GM12878 (cell line): ENCODE results near the gene SMC3. TPM values are rescaled to one million over a fixed set of nuclear protein-coding genes. Genes with fewer than 3 reads are reported as not detected.

Source experiments
- ASH2L ChIP-seq: fragments of 300-600, 200-600 bp; sonication (generic); IDR thresholded peaks from 2 replicates; pipeline ENCODE4 v1.6.1; 2017; ENCODE audit warnings: low read depth, mild to moderate bottlenecking, borderline replicate concordance
- BMI1 ChIP-seq: fragments of 450-650 bp; IDR thresholded peaks from 2 replicates; pipeline ENCODE4 v1.6.1; 2016; ENCODE audit warnings: mild to moderate bottlenecking, moderate library complexity, borderline replicate concordance
- BRCA1 ChIP-seq: IDR thresholded peaks from 2 replicates; pipeline ENCODE4 v1.6.1; 2011; ENCODE audit warnings: low read depth, low read length, improper control_type of control experiment
- DPF2 ChIP-seq: fragments of 450-650 bp; IDR thresholded peaks from 2 replicates; pipeline ENCODE4 v1.6.1; 2017; ENCODE audit warnings: mild to moderate bottlenecking
- E2F4 ChIP-seq: IDR thresholded peaks from 2 replicates; pipeline ENCODE4 v1.6.1; 2012; ENCODE audit warnings: low read depth, low read length, improper control_type of control experiment
- FOXM1 ChIP-seq: IDR thresholded peaks from 2 replicates; pipeline ENCODE4 v1.6.1; 2012; ENCODE audit warnings: low read depth, mild to moderate bottlenecking, inconsistent platforms, low read length, moderate library complexity
- HDGF ChIP-seq: fragments of 450-650 bp; IDR thresholded peaks from 2 replicates; pipeline ENCODE4 v1.6.1; 2016; ENCODE audit warnings: antibody characterized with exemption
- IRF4 ChIP-seq: IDR thresholded peaks from 2 replicates; pipeline ENCODE4 v1.6.1; 2011; ENCODE audit warnings: low read depth, low read length
- MEF2B ChIP-seq: fragments of 450-650 bp; IDR thresholded peaks from 2 replicates; pipeline ENCODE4 v1.6.1; 2018; ENCODE audit warnings: mild to moderate bottlenecking, moderate library complexity; ENCODE audit not compliant: partially characterized antibody, poor library complexity, severe bottlenecking
- NBN ChIP-seq: fragments of 450-650 bp; IDR thresholded peaks from 2 replicates; pipeline ENCODE4 v1.6.1; 2016
- SKIL ChIP-seq: fragments of 450-650 bp; IDR thresholded peaks from 2 replicates; pipeline ENCODE4 v1.6.1; 2017; ENCODE audit warnings: mild to moderate bottlenecking, low read depth, inconsistent platforms; ENCODE audit not compliant: poor library complexity, severe bottlenecking
- SMAD1 ChIP-seq: fragments of 450-650 bp; IDR thresholded peaks from 2 replicates; pipeline ENCODE4 v1.6.1; 2018; ENCODE audit warnings: mild to moderate bottlenecking, low read depth; ENCODE audit not compliant: partially characterized antibody
- SMAD5 ChIP-seq: IDR thresholded peaks from 2 replicates; pipeline ENCODE4 v1.6.1; 2016; ENCODE audit warnings: antibody characterized with exemption, low read depth
- SMC3 ChIP-seq: IDR thresholded peaks from 2 replicates; pipeline ENCODE4 v1.6.1; 2011; ENCODE audit warnings: low read length, improper control_type of control experiment, borderline replicate concordance
- SP1 ChIP-seq: IDR thresholded peaks from one replicate; pipeline ENCODE4 v1.6.1; 2011; ENCODE audit warnings: low read depth, low read length
- SREBF1 ChIP-seq: IDR thresholded peaks from 2 replicates; pipeline ENCODE4 v1.6.1; 2012; ENCODE audit warnings: mild to moderate bottlenecking, low read length
- STAT1 ChIP-seq: fragments of 450-650 bp; conservative IDR thresholded peaks from 2 replicates; pipeline ENCODE4 v1.6.1; 2014; ENCODE audit warnings: antibody characterized with exemption, mild to moderate bottlenecking
- SUPT20H ChIP-seq: IDR thresholded peaks from 2 replicates; pipeline ENCODE4 v1.6.1; 2011; ENCODE audit warnings: low read depth, mild to moderate bottlenecking, low read length, moderate library complexity, borderline replicate concordance; ENCODE audit not compliant: control insufficient read depth
- SUZ12 ChIP-seq: fragments of 200-600 bp; sonication (generic); IDR thresholded peaks from one replicate; pipeline ENCODE4 v1.6.1; 2018; ENCODE audit warnings: antibody characterized with exemption, mild to moderate bottlenecking; ENCODE audit not compliant: unreplicated experiment
- TAF1 ChIP-seq: IDR thresholded peaks from 2 replicates; pipeline ENCODE4 v1.6.1; 2011; ENCODE audit warnings: mild to moderate bottlenecking, low read depth, low read length, borderline replicate concordance
- TCF3 ChIP-seq: IDR thresholded peaks from 2 replicates; pipeline ENCODE4 v1.6.1; 2012; ENCODE audit warnings: low read depth, mild to moderate bottlenecking, low read length, borderline replicate concordance; ENCODE audit not compliant: insufficient read depth
- YBX1 ChIP-seq: fragments of 450-650 bp; IDR thresholded peaks from 2 replicates; pipeline ENCODE4 v1.6.1; 2016; ENCODE audit warnings: antibody characterized with exemption
- ZNF207 ChIP-seq: fragments of 450-650 bp; IDR thresholded peaks from 2 replicates; pipeline ENCODE4 v1.6.1; 2014; ENCODE audit warnings: antibody characterized with exemption, mild to moderate bottlenecking, borderline replicate concordance
- ZNF687 ChIP-seq: fragments of 450-650 bp; IDR thresholded peaks from 2 replicates; pipeline ENCODE4 v1.6.1; 2017; ENCODE audit warnings: mild to moderate bottlenecking, moderate library complexity
- ZSCAN29 ChIP-seq: fragments of 450-650 bp; IDR thresholded peaks from 2 replicates; pipeline ENCODE4 v1.6.1; 2017; ENCODE audit warnings: mild to moderate bottlenecking, moderate library complexity
- polyA plus RNA-seq, 11 experiments: library from polyadenylated mRNA; depleted of rRNA in 4 of 11; unstranded in 6 of 11; stranded (reverse) in 5 of 11; fragments of >200 nt; fragmentation: Nextera tagmentation in 4 of 11; fragmentation: Illumina TruSeq in 1 of 11; extraction: Ambion mirVana in 4 of 11; extraction: Trizol in 1 of 11; gene quantifications; 1 replicate in 1 of 11; 2 replicates in 10 of 11; pipeline versions ENCODE4 v1.2.1 to v1.2.3, GENCODE V29; 2011 to 2016; ENCODE audit warnings: inconsistent platforms in 2 of 11, missing spikeins in 2 of 11, low read depth in 1 of 11
- total RNA-seq, 4 experiments: library from RNA; depleted of rRNA in 3 of 4; stranded (reverse); fragments of >200 nt in 3 of 4; fragmentation: Illumina TruSeq in 1 of 4; extraction: Trizol in 1 of 4; gene quantifications; 2 replicates each; pipeline versions ENCODE4 v1.2.1 to v1.2.3, GENCODE V29; 2013 to 2021

Gene SMC3
- total and polyA plus RNA-seq, 10 of the 15 experiments (the other 5 are each of a cell fraction or from before 2014, with no cell fraction given): 30.4 to 123 (median 48.3) TPM

- peak; percentile 26 for TF ChIP-seq MEF2B
- TF ChIP-seq BMI1: no peak
- no peak for TF ChIP-seq HDGF
- TF ChIP-seq ZNF687: peak; percentile 60
- peak; percentile 99 for TF ChIP-seq SKIL
- TF ChIP-seq TCF3: no peak
- TF ChIP-seq BRCA1: peak; percentile 44; the same call in 1 of the 2 replicates
- no peak for TF ChIP-seq YBX1
- peak; percentile 76; the same call in 1 of the 2 replicates for TF ChIP-seq TAF1
- peak; percentile 98 for TF ChIP-seq ZNF207
- no peak for TF ChIP-seq IRF4
- TF ChIP-seq NBN: peak; percentile 94
- TF ChIP-seq SP1: peak; percentile 53
- TF ChIP-seq SMAD1: no peak
- TF ChIP-seq SREBF1: peak; percentile 98
- TF ChIP-seq SMC3: no peak
- no peak for TF ChIP-seq SUPT20H
- TF ChIP-seq ASH2L: 0 out of 2 replicates have a peak, but pooled peaks have one; percentile 56
- peak; percentile 37; the same call in 1 of the 2 replicates for TF ChIP-seq ZSCAN29
- peak; percentile 66 for TF ChIP-seq FOXM1
- no peak for TF ChIP-seq SUZ12
- peak; percentile 81; the same call in 1 of the 2 replicates for TF ChIP-seq STAT1
- TF ChIP-seq SMAD5: no peak; the same call in 1 of the 2 replicates
- peak; percentile 83 for TF ChIP-seq E2F4
- TF ChIP-seq DPF2: peak; percentile 54
Observed at GRCh38 chr10:110567201-110568054, at the start of gene SMC3 (continued).
